Activated T-helper 1 cell treated with anti-CD3 and anti-CD28 coated beads, Interleukin-12 subunit alpha, Interleukin-12 subunit beta, Interleukin-2, Interleukin-4 antibody, amounts not matched to agents 30 ng/mL and 10 ng/mL and 1 ng/mL, durations not matched to agents 14 hours and 24 hours and 36 hours (primary cell): ENCODE measurements around the gene TPCN1. TPM values are rescaled to one million over a fixed set of nuclear protein-coding genes. Genes with fewer than 3 reads are reported as not detected.
A peak's percentile ranks its signal among the peaks of the same experiment; 100 is the strongest.

Experiments
- DNase-seq: peaks from one replicate; pipeline ENCODE4 v3.0.0; 2021; ENCODE audit warnings: low spot score
- H3K27ac Mint-ChIP-seq: one replicate; pipeline ENCODE4 v1.8.0; 2021; ENCODE audit warnings: mild to moderate bottlenecking, mixed read lengths
- H3K27me3 Mint-ChIP-seq: one replicate; pipeline ENCODE4 v1.8.0; 2022; ENCODE audit warnings: mild to moderate bottlenecking, moderate library complexity, mixed read lengths; ENCODE audit not compliant: insufficient read depth
- H3K36me3 Mint-ChIP-seq: one replicate; pipeline ENCODE4 v1.8.0; 2021; ENCODE audit warnings: low read depth, mixed read lengths
- H3K4me1 Mint-ChIP-seq: one replicate; pipeline ENCODE4 v1.8.0; 2021; ENCODE audit warnings: low read depth, mixed read lengths
- H3K4me3 Mint-ChIP-seq: one replicate; pipeline ENCODE4 v1.8.0; 2021; ENCODE audit warnings: mild to moderate bottlenecking, moderate library complexity, mixed read lengths
- H3K9me3 Mint-ChIP-seq: one replicate; pipeline ENCODE4 v1.8.0; 2021; ENCODE audit warnings: mixed read lengths
- intact Hi-C: fragments of 100-400 bp; cut with micrococcal nuclease; formaldehyde crosslinking; loops from one replicate; pipeline ENCODE4 v1.15.1; 2024
- total RNA-seq: library from RNA; stranded (reverse); gene quantifications from 2 replicates; pipeline ENCODE4 v1.2.3, GENCODE V29; 2022

The TPCN1 gene
- total RNA-seq, 1 donor from 2014 or later = 31.4 TPM

GRCh38 chr12:113296557-113297213, 75.4 kb downstream of the TPCN1 start:
- no peak for DNase-seq
- no peak overlapping the region for H3K27ac Mint-ChIP-seq
- H3K4me3 Mint-ChIP-seq = no peak overlapping the region
- H3K9me3 Mint-ChIP-seq = no peaks in the 10 kb centered on the region
- intact Hi-C loops = no loop called here
- H3K36me3 Mint-ChIP-seq = peaks cover 22% of the 10 kb centered on the region
- peaks cover 2% of the 10 kb centered on the region for H3K27me3 Mint-ChIP-seq
- no peaks in the 10 kb centered on the region for H3K4me1 Mint-ChIP-seq

GRCh38 chr12:113297214-113297587, 75.9 kb downstream of the TPCN1 start:
- Mint-ChIP-seq H3K4me3 (no peak overlapping the region), H3K4me1 (peaks cover under 1% of the 10 kb centered on the region), H3K27ac (no peak overlapping the region), H3K9me3 (no peaks in the 10 kb centered on the region), H3K27me3 (peaks cover 2% of the 10 kb centered on the region), H3K36me3 (peaks cover 19% of the 10 kb centered on the region)
- intact Hi-C loops = no loop called here
- DNase-seq = no peak

GRCh38 chr12:113297621-113298471, 76.6 kb downstream of the TPCN1 start:
- Mint-ChIP-seq H3K27ac (no peak overlapping the region), H3K27me3 (peaks cover 2% of the 10 kb centered on the region), H3K9me3 (no peaks in the 10 kb centered on the region), H3K36me3 (peaks cover 23% of the 10 kb centered on the region), H3K4me3 (no peak overlapping the region), H3K4me1 (peaks cover 6% of the 10 kb centered on the region)
- intact Hi-C loops = no loop called here
- DNase-seq = no peak

- DNase-seq = no peak
- H3K4me3 Mint-ChIP-seq = no peak overlapping the region
- intact Hi-C loops = no loop called here
- H3K9me3 Mint-ChIP-seq = no peaks in the 10 kb centered on the region
- peaks cover 12% of the 10 kb centered on the region for H3K4me1 Mint-ChIP-seq
- H3K27ac Mint-ChIP-seq = no peak overlapping the region
- peaks cover 24% of the 10 kb centered on the region for H3K36me3 Mint-ChIP-seq
- peaks cover 2% of the 10 kb centered on the region for H3K27me3 Mint-ChIP-seq
These were observed 77.2 kb downstream of the TPCN1 start for GRCh38 chr12:113298472-113298817.

- DNase-seq = no peak
- Mint-ChIP-seq H3K36me3 (peaks cover 26% of the 10 kb centered on the region), H3K27me3 (peaks cover 2% of the 10 kb centered on the region), H3K9me3 (no peaks in the 10 kb centered on the region), H3K4me3 (no peak overlapping the region), H3K27ac (no peak overlapping the region), H3K4me1 (peaks cover 16% of the 10 kb centered on the region)
- intact Hi-C loops = no loop called here
These were observed 77.7 kb downstream of the TPCN1 start for GRCh38 chr12:113298861-113299545.

- peaks cover 26% of the 10 kb centered on the region for H3K36me3 Mint-ChIP-seq
- H3K4me1 Mint-ChIP-seq = peaks cover 16% of the 10 kb centered on the region
- no peak overlapping the region for H3K27ac Mint-ChIP-seq
- no peak overlapping the region for H3K4me3 Mint-ChIP-seq
- no peak for DNase-seq
- intact Hi-C loops = no loop called here
- no peaks in the 10 kb centered on the region for H3K9me3 Mint-ChIP-seq
- peaks cover 2% of the 10 kb centered on the region for H3K27me3 Mint-ChIP-seq
These were observed 78.5 kb downstream of the TPCN1 start for GRCh38 chr12:113299619-113300237.

GRCh38 chr12:113301811-113302210, 80.5 kb downstream of the TPCN1 start:
- Mint-ChIP-seq H3K27me3 (no peaks in the 10 kb centered on the region), H3K27ac (no peak overlapping the region)

GRCh38 chr12:113302466-113302865, 81.2 kb downstream of the TPCN1 start:
- no peak overlapping the region for H3K4me3 Mint-ChIP-seq
- no peaks in the 10 kb centered on the region for H3K9me3 Mint-ChIP-seq
- DNase-seq = no peak

More at GRCh38 chr12:113301811-113302210, 80.5 kb downstream of the TPCN1 start:
- peaks cover 16% of the 10 kb centered on the region for H3K4me1 Mint-ChIP-seq
- H3K9me3 Mint-ChIP-seq = no peaks in the 10 kb centered on the region
- peaks cover 26% of the 10 kb centered on the region for H3K36me3 Mint-ChIP-seq
- H3K4me3 Mint-ChIP-seq = no peak overlapping the region
- intact Hi-C loops = no loop called here
- no peak for DNase-seq

GRCh38 chr12:113302886-113303640, 81.8 kb downstream of the TPCN1 start:
- Mint-ChIP-seq H3K9me3 (no peaks in the 10 kb centered on the region), H3K27me3 (no peaks in the 10 kb centered on the region), H3K4me3 (no peak overlapping the region), H3K4me1 (peaks cover 16% of the 10 kb centered on the region), H3K36me3 (peaks cover 28% of the 10 kb centered on the region), H3K27ac (peak overlapping the region; percentile 42)
- no peak for DNase-seq
- intact Hi-C loops = no loop called here

More at GRCh38 chr12:113302466-113302865, 81.2 kb downstream of the TPCN1 start:
- Mint-ChIP-seq H3K27ac (no peak overlapping the region), H3K36me3 (peaks cover 28% of the 10 kb centered on the region), H3K27me3 (no peaks in the 10 kb centered on the region), H3K4me1 (peaks cover 16% of the 10 kb centered on the region)
- intact Hi-C loops = no loop called here

GRCh38 chr12:113305281-113305856, 84.1 kb downstream of the TPCN1 start:
- DNase-seq = no peak
- H3K36me3 Mint-ChIP-seq = peaks cover 28% of the 10 kb centered on the region
- peaks cover 16% of the 10 kb centered on the region for H3K4me1 Mint-ChIP-seq
- H3K27me3 Mint-ChIP-seq = no peaks in the 10 kb centered on the region
- intact Hi-C loops = no loop called here
- H3K4me3 Mint-ChIP-seq = no peak overlapping the region
- no peak overlapping the region for H3K27ac Mint-ChIP-seq
- no peaks in the 10 kb centered on the region for H3K9me3 Mint-ChIP-seq

GRCh38 chr12:113306382-113306781, 85.1 kb downstream of the TPCN1 start:
- Mint-ChIP-seq H3K4me3 (no peak overlapping the region), H3K36me3 (peaks cover 32% of the 10 kb centered on the region), H3K9me3 (no peaks in the 10 kb centered on the region), H3K4me1 (peaks cover 16% of the 10 kb centered on the region), H3K27me3 (no peaks in the 10 kb centered on the region), H3K27ac (no peak overlapping the region)
- intact Hi-C loops = no loop called here
- no peak for DNase-seq

- Mint-ChIP-seq H3K9me3 (no peaks in the 10 kb centered on the region), H3K4me1 (no peaks in the 10 kb centered on the region), H3K27me3 (no peaks in the 10 kb centered on the region), H3K36me3 (peaks cover 29% of the 10 kb centered on the region), H3K27ac (no peak overlapping the region), H3K4me3 (no peak overlapping the region)
- DNase-seq = no peak
- intact Hi-C loops = loop anchor here (5.0 kb wide), 1 partner anchor 113 kb away; no protein-coding TSS in a partner anchor
These were observed 89.2 kb downstream of the TPCN1 start for GRCh38 chr12:113310489-113310888.
